Mucosa of descending colon (tissue), 3 donors: Measurements from ENCODE around the gene OPN4. TPM values are rescaled to one million over a fixed set of nuclear protein-coding genes. Genes with fewer than 3 reads are reported as not detected.
"Not testable (repeated sequence)": the region's sequence is repeated elsewhere in the genome, so short reads cannot be mapped to it uniquely, and the experiment has no call there.

Experiments used
- ATAC-seq: fragments of 200-7000 bp; cut with Tn5 transposase; one replicate; pipeline ENCODE4 v1.9.1; 2020; ENCODE audit warnings: mild to moderate bottlenecking, moderate library complexity
- DNase-seq, 3 donors: peaks; one replicate each; pipeline ENCODE4 v3.0.0-alpha.2; 2020
- H3K36me3 ChIP-seq: fragments of 200-600 bp; one replicate; pipeline ENCODE4 v1.8.0; 2021; ENCODE audit warnings: low read depth, mild to moderate bottlenecking
- H3K4me1 ChIP-seq: fragments of 200-600 bp; one replicate; pipeline ENCODE4 v1.8.0; 2021; ENCODE audit warnings: low read depth, mild to moderate bottlenecking
- H3K4me3 ChIP-seq: fragments of 200-600 bp; one replicate; pipeline ENCODE4 v1.8.0; 2021; ENCODE audit warnings: mild to moderate bottlenecking
- H3K9me3 ChIP-seq: fragments of 200-600 bp; one replicate; pipeline ENCODE4 v1.8.0; 2021; ENCODE audit warnings: mild to moderate bottlenecking
- intact Hi-C, 2 donors: fragments of 100-400 bp; cut with DNase I in 1 of 2; cut with micrococcal nuclease in 1 of 2; formaldehyde crosslinking; loops; one replicate each; pipeline versions ENCODE4 v1.11.0 to v1.11.1; 2022; cut with DNase I, micrococcal nuclease
- total RNA-seq, 3 donors: library from RNA; stranded (reverse); fragmentation: NEBNext Ultra II Directional in 2 of 3; extraction: Animal tissue kit (Norgen Biotek cat#: 25700) in 2 of 3; gene quantifications; one replicate each; pipeline versions ENCODE4 v1.2.1 to v1.2.4, GENCODE V29; 2021 to 2023
- TF ChIP-seq, protein P1 (sequence below): fragments of 200-600 bp; IDR thresholded peaks from one replicate; pipeline ENCODE4 v1.8.0; 2022; ENCODE audit warnings: antibody characterized with exemption, mild to moderate bottlenecking
- donor health status: DM: no; HTN: no; CAD: no; lungs with moderate emphysema.
- donor health status: DM: no; HTN: no; CAD: no.
- donor health status: DM: no; HTN: yes; CAD: no.

The OPN4 gene
- total RNA-seq, 3 donors from 2014 or later = 0.20 TPM; not detected in 2

DNA sequence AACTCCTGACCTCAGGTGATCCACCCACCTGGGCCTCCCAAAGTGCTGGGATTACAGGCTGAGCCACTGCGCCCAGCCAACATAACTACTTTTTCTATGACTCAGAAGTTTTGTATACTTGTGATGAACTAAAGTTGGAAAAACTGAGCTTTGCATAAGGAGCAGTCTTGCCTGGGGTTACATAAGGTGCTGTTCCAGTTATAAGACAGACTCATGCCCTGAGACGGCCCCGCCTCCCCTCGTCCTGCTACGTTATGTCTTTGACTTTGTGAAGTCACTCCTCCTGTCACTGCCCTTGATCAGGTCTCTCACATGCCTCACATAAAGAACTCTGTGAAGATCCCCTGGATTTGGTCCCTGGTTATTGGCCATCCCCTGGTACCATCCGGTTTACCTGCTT is 40.4 kb upstream of the OPN4 start:
- Histone ChIP-seq H3K9me3 (no peaks in the 10 kb centered on the region), H3K4me3 (no peak overlapping the region), H3K36me3 (no peaks in the 10 kb centered on the region), H3K4me1 (no peaks in the 10 kb centered on the region)
- TF ChIP-seq, protein P1, sequence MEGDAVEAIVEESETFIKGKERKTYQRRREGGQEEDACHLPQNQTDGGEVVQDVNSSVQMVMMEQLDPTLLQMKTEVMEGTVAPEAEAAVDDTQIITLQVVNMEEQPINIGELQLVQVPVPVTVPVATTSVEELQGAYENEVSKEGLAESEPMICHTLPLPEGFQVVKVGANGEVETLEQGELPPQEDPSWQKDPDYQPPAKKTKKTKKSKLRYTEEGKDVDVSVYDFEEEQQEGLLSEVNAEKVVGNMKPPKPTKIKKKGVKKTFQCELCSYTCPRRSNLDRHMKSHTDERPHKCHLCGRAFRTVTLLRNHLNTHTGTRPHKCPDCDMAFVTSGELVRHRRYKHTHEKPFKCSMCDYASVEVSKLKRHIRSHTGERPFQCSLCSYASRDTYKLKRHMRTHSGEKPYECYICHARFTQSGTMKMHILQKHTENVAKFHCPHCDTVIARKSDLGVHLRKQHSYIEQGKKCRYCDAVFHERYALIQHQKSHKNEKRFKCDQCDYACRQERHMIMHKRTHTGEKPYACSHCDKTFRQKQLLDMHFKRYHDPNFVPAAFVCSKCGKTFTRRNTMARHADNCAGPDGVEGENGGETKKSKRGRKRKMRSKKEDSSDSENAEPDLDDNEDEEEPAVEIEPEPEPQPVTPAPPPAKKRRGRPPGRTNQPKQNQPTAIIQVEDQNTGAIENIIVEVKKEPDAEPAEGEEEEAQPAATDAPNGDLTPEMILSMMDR = no peak
- DNase-seq = no peak
- no peak for ATAC-seq
- intact Hi-C loops = no loop called here

DNA sequence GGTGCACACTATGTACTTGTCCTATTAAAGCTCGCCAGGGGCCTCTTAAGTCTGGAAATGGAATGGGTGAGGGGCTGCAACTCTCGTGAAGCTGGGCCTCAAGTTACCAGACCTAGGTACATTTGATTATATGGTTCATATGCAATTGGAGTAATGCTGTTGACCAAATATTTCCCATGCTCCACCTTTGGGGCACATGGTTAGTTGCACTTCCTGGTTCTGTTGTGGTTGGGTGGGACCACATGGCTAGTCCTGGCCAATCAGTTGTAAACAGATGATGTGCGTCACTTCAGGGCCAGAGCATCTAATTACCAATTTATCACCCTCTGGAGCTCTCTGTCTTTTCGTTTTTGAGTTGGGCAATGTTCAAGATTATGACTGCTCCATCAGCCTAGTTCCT is 39.5 kb upstream of the OPN4 start:
- Histone ChIP-seq H3K4me3 (no peak overlapping the region), H3K36me3 (no peaks in the 10 kb centered on the region), H3K4me1 (no peaks in the 10 kb centered on the region), H3K9me3 (no peaks in the 10 kb centered on the region)
- ATAC-seq (no peak), DNase-seq (no peak)
- TF ChIP-seq, protein P1 = no peak
- intact Hi-C loops = no loop called here

DNA sequence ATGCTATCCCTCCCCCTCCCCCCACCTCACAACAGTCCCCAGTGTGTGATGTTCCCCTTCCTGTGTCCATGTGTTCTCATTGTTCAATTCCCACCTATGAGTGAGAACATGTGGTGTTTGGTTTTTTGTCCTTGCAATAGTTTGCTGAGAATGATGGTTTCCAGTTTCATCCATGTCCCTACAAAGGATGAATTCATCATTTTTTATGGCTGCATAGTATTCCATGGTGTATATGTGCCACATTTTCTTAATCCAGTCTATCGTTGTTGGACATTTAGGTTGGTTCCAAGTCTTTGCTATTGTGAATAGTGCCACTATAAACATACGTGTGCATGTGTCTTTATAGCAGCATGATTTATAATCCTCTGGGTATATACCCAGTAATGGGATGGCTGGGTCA is 37.1 kb upstream of the OPN4 start:
- H3K4me1 ChIP-seq, intact Hi-C loops, ATAC-seq, H3K4me3 ChIP-seq, H3K36me3 ChIP-seq, H3K9me3 ChIP-seq, DNase-seq: not testable (repeated sequence)

DNA sequence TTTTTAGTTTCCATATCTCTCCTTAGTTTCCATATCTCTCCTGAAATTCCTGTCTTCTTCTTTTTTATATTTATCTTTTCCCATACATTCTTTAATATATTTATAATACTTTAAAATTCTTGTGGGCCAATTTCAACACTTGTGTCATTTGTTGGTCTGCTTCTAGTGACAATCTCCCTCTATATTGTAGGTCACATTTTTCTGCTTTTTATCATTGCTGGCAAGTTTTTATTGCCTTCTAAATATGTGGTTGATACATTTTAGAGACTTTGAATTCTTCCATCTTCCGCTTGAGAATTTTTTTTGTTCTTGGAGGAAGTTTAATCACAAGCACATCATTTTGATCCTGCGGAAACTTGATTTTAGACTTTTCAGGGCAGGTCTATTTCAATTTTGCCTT is 26.0 kb upstream of the OPN4 start:
- TF ChIP-seq, protein P1 = no peak
- Histone ChIP-seq H3K36me3 (no peaks in the 10 kb centered on the region), H3K4me1 (peaks cover 4% of the 10 kb centered on the region), H3K9me3 (no peaks in the 10 kb centered on the region), H3K4me3 (no peak overlapping the region)
- ATAC-seq (no peak), DNase-seq (no peak)
- intact Hi-C loops = no loop called here

DNA sequence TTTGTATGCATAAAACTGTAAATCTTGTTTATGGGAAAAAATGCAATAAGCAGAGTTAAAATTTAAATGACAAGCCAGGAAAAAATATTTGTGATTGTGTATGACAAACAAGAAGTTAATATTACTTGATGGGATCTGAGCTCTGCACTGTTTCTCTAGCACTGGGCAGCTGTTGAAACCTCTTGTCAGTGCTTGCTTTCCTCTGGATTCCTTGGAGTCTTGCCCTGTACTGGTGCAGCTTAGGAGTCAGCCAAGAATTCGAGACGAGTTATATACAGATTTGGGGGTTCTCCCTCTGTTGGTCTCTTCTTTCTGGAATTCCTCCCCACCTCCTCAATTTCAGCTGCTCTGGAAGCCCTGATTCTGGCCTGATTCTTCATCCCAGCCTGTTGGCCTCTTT is 24.3 kb upstream of the OPN4 start:
- Histone ChIP-seq H3K9me3 (no peaks in the 10 kb centered on the region), H3K36me3 (no peaks in the 10 kb centered on the region), H3K4me1 (peaks cover 4% of the 10 kb centered on the region), H3K4me3 (no peak overlapping the region)
- no peak for ATAC-seq
- intact Hi-C loops = no loop called here
- TF ChIP-seq, protein P1 = no peak
- DNase-seq = no peak

DNA sequence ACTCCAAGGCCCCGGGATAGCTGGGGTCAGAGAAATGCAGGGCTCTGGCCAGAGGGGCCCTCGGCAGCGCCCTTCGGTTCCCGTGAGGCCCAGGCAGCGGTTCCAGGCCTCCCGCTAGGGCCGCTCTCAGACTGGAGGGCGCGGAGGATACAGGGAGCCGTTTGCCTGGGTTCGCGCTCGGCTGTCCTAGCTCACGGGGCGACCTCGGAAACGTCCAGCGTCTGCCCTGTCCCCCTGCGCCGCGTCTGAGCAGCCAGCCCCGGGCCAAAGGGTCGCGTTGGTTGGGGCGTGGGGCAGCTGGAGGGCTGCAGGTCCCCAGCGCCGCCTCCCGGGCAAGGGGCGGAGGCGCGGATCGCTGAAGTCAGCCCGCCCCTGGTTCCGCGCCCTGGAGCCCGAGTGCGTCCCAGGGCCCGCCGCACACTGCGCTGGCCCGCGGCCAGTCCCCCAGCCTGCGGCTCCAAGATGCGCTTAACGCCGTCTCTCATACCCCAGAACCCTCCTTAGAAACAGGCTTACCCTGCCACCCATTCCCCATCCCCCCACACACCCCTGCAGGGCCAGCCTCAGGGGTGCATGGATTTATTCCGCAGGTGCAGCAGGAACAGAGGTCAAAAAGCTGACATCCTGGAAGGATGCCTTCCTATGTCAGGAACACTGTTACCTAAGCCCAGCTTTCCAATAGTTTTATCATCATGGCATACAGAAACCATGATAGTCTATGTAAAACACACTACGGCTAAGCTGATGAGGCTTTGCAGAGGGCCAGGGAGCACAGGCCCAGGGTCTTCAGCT is 22.1 kb upstream of the OPN4 start:
- H3K36me3 ChIP-seq = no peaks in the 10 kb centered on the region
- no peak overlapping the region for H3K4me3 ChIP-seq
- TF ChIP-seq, protein P1 = no peak
- intact Hi-C loops = no loop called here
- DNase-seq = peak in 1 of 3 donors; percentile 51
- peaks cover 4% of the 10 kb centered on the region for H3K4me1 ChIP-seq
- no peaks in the 10 kb centered on the region for H3K9me3 ChIP-seq
- ATAC-seq = peak; percentile 80
